GM21423 (cell line): Measurements from ENCODE around the gene GAK.

Experiments
- ATAC-seq: cut with Tn5 transposase; IDR thresholded peaks from one replicate; pipeline ENCODE4 v1.9.1; 2021; ENCODE audit warnings: mild to moderate bottlenecking, moderate library complexity; ENCODE audit not compliant: unreplicated experiment

The GAK gene

GRCh38 chr4:855880-856224, 76.3 kb downstream of the GAK start:
- no peak for ATAC-seq

- no peak for ATAC-seq
These were observed 77.8 kb downstream of the GAK start for GRCh38 chr4:854356-854755.

GRCh38 chr4:853416-853781, 78.7 kb downstream of the GAK start:
- no peak for ATAC-seq

GRCh38 chr4:851701-852430, 80.2 kb downstream of the GAK start:
- no peak for ATAC-seq

DNA sequence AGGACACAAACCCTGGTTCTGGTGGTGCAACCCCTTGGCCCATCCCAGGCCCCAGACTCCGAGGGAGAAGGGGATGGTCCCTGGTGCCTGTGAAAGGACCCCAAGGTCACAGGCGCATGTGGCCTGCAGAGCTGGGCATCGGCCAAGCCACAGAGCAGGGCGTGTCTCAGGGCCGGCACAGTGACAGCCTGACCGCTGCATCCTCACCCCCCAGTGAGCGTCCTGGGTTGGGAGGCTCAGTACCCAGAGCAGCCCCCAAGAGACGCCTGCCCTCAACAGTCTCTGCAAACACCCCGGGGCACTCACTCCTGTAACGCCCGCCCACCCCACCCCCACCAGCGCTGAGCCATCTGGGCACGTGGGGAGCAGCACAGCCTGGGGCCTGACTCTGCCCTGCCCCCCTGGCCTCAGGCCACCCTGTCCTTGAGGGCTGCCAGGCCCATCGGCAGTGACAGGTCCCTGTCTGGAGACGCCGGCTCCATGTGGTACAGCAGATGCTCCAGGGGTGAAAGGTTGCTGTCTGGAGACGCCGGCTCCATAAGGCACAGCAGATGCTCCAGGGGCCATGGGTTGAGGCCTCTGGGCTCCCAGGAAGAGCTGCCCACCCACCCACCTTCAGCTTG, 81.7 kb downstream of the GAK start:
- no peak for ATAC-seq

- no peak for ATAC-seq
These were observed 82.5 kb downstream of the GAK start for GRCh38 chr4:849478-850175.

GRCh38 chr4:848803-849477, 83.2 kb downstream of the GAK start:
- no peak for ATAC-seq

- no peak for ATAC-seq
These were observed 83.8 kb downstream of the GAK start for GRCh38 chr4:848307-848691.

- ATAC-seq = no peak
These were observed 86.3 kb downstream of the GAK start for GRCh38 chr4:845836-846251.

DNA sequence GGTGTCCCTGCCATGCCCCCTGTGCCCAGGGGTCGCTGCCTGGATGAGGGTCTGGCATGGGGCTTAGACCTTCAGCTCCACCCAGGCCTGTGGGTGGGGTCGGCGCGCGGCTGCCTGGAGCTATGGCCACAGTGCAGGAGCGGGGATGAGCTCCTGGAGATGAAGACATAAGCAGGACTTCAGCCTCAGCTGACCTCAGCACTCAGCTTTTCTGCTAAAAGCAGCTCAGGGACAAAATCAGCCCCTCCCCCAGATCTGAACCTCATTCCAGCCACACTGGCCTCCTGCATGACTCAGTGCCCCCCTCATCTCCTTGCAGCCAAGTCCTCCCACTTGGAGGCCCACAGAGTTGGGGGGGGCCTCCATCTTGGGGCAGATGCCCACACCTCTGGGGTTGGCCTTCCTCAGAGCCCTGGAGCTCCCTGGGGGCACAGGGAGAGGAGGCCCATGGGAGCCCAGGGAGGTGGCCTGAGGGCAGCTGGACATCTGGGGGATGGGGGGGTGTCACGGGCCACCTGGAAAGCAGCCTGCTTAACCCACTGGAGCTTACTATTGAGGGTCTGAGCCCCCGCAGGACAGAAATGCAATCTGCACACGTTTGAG, 86.8 kb downstream of the GAK start:
- no peak for ATAC-seq

- ATAC-seq = no peak
These were observed 87.3 kb downstream of the GAK start for GRCh38 chr4:844752-845232.

DNA sequence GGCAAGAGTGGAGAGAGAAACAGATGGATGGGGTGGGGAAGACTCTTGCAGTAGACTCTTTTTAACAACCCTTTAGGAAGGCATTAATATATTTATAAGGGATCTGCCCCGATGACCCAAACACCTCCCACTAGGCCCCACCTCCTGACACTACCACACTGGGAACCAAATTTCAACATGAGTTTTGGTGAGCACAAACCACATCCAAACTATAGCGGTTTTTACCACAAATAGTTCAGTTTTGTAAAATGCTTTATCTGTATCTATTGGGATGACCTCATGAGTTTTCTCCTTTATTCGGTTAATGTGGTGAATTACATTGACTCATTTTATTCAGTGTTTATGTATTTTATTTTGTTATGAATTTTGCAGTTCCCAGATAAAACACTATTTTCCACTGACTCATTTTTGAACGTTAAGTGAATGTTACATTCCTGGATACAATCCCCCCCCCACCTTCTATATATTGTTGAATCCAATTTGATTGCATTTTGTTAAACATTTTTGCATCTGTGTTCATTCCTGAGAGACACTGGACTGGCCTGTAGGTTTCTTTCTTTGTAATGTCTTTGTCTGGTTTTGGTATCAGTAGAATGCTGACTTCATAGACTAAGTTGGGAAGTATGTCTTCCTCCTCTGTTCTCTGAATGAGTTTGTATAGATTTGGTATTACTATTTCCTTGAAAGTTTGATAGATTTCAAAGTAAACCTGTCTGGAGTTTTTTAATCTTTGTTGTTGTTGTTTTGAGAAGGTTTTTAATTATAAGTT, 92.3 kb downstream of the GAK start:
- no peak for ATAC-seq

DNA sequence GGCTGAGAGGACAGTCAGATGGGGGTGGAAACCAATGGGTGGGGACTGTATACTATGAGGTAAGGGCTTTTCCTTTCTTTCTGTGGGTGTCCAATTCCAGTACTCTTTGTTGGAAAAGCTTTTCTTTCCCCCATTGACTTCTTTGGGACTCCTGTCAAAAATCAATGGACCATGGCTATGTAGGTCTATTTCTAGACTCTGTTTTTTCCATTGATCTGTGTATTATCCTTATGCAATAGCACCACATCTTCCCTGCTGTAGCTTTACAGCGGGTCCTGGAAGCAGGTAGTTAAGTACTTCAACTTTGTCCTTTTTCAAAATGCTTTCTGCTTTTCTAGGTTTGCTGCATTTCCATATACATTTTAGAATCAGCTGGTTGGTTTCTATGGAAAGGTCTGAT, 94.3 kb downstream of the GAK start:
- ATAC-seq = no peak

- no peak for ATAC-seq
These were observed 95.3 kb downstream of the GAK start for GRCh38 chr4:836750-837301.

DNA sequence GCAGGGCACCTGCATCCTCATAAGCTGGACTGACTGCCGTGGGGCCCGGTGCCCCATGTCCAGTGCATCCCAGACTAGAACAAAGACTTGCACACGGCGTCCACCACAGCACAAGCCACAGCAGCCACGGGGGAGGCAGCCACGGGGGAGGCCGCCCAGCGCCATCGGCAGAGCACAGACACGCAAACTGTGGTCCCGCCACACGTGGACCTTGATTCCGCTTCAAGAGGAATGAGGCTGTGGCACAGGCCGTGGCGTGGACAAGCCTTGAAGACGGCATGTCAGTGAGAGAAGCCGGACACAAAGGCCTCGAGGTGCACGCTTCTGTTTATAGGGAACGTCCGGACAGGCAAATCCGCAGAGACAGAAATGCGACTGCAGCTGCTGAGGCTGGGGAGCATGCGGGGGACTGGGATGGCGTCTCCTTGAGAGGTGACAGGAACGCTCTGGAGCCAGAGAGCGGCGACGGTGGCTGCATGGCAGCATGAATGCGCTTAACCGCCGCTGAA, 96.1 kb downstream of the GAK start:
- no peak for ATAC-seq

GRCh38 chr4:835148-836002, 96.7 kb downstream of the GAK start:
- ATAC-seq = no peak

DNA sequence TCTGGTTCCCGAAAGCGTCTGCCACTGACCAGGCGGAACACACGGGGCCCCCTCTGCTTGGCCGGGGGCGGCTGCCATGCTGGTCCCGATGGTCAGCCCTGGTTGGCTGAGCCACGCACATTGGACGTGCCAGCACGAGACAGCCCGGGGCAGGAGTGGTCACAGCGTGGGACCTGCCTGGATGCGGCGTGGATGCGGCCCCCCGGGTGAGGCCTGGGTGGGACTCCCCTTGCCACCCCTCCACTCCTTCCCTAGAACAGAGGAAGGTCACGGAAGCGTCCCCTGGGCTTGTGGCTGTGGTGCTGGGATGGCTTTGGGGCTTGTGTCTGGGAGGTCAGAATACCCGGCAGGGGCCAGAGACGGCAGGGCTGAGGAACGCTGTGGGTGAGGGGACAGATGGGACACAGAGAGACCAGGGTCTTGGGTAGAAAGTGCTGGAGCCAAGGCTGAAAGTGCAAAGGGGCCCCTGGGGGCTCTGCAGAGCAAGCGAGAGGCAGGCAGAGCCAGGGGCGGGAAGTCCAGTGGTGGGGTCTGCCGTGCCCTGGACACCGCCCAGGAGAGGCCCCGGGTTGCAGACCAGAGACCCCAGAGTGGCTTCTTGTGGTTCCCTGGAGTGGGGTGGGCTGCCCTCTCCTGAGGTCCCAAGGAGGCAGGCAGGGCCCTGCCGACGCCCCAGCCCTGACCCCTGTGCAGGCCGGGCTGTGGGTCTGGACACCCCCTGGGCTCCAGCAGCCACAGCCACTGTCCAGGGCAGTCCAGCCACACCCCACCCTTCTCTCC, 97.6 kb downstream of the GAK start:
- no peak for ATAC-seq

- ATAC-seq = no peak
These were observed 98.3 kb downstream of the GAK start for GRCh38 chr4:833731-834367.
